Activated T-helper 17 cell treated with anti-CD3 and anti-CD28 coated beads, Interleukin-2, amount 50 U/mL, for 72 hours (primary cell): ENCODE results near the gene MACIR. TPM values are rescaled to one million over a fixed set of nuclear protein-coding genes. Genes with fewer than 3 reads are reported as not detected.

Experiments
- total RNA-seq, 2 donors: library from RNA; stranded (reverse); gene quantifications; one replicate each; pipeline ENCODE4 v1.2.3, GENCODE V29; 2022

MACIR gene
- total RNA-seq, 2 donors from 2014 or later, result 5.2 to 9.7 TPM

Other genes starting within 250 kb of the MACIR start
- gene GIN1, start 138.6 kb upstream of the MACIR start, total RNA-seq, result 1 to 10 TPM; 5.6 to 8.5 TPM
- 10 to 100 TPM; 47.1 to 53.3 TPM for gene PPIP5K2, start 138.5 kb upstream of the MACIR start, total RNA-seq